ENCODE data around the gene ARSG. TPM values are rescaled to one million over a fixed set of nuclear protein-coding genes. Genes with fewer than 3 reads are reported as not detected.
"Not testable (repeated sequence)": the region's sequence is repeated elsewhere in the genome, so short reads cannot be mapped to it uniquely, and the experiment has no call there.

Gene ARSG
- polyA plus RNA-seq, 1 donor from 2014 or later: 16.9 TPM

DNA sequence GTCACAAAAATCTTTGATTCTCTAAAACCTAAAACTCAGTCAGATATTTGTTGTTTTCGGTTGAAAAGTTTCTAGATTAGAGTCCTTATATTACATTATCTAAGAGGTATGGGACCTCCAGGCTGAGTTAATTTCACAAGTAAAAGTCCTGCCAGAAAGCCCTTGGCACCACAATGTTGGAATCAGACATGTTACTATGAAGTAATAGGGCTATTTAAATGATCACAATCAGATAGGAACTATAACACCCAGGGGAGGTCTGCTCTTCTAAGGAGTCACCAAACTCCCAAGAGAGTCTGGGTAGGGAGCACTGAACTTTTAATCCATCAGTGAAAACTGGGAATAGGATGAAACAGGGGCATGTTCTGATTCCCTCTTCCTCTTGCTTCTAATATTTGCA lies 111.8 kb downstream of the ARSG start:
- H3K36me3 ChIP-seq (ENCODE audit: insufficient read depth, low read length): no peaks in the 10 kb centered on the region
- H4K20me1 ChIP-seq (ENCODE audit: insufficient read depth): no peaks in the 10 kb centered on the region
- no peak overlapping the region for H3K4me2 ChIP-seq (ENCODE audit: low read length)
- no peak overlapping the region for H2AFZ ChIP-seq (ENCODE audit: low read depth, low read length)
- no peak overlapping the region for H3K27ac ChIP-seq (ENCODE audit: low read length)
- H3K9me2 ChIP-seq (ENCODE audit: insufficient read depth, low read length): no peaks in the 10 kb centered on the region
- H3K9me3 ChIP-seq (ENCODE audit: low read length): no peaks in the 10 kb centered on the region
- no peak overlapping the region for H3K9ac ChIP-seq (ENCODE audit: low read length)
- no peak for TF ChIP-seq TAF1 (IDR thresholded peaks at IDR 0.05; ENCODE audit: low read depth)
- TF ChIP-seq, protein P1, sequence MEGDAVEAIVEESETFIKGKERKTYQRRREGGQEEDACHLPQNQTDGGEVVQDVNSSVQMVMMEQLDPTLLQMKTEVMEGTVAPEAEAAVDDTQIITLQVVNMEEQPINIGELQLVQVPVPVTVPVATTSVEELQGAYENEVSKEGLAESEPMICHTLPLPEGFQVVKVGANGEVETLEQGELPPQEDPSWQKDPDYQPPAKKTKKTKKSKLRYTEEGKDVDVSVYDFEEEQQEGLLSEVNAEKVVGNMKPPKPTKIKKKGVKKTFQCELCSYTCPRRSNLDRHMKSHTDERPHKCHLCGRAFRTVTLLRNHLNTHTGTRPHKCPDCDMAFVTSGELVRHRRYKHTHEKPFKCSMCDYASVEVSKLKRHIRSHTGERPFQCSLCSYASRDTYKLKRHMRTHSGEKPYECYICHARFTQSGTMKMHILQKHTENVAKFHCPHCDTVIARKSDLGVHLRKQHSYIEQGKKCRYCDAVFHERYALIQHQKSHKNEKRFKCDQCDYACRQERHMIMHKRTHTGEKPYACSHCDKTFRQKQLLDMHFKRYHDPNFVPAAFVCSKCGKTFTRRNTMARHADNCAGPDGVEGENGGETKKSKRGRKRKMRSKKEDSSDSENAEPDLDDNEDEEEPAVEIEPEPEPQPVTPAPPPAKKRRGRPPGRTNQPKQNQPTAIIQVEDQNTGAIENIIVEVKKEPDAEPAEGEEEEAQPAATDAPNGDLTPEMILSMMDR (IDR thresholded peaks at IDR 0.05; ENCODE audit: poor library complexity, severe bottlenecking): no peak
- TF ChIP-seq, protein P2, sequence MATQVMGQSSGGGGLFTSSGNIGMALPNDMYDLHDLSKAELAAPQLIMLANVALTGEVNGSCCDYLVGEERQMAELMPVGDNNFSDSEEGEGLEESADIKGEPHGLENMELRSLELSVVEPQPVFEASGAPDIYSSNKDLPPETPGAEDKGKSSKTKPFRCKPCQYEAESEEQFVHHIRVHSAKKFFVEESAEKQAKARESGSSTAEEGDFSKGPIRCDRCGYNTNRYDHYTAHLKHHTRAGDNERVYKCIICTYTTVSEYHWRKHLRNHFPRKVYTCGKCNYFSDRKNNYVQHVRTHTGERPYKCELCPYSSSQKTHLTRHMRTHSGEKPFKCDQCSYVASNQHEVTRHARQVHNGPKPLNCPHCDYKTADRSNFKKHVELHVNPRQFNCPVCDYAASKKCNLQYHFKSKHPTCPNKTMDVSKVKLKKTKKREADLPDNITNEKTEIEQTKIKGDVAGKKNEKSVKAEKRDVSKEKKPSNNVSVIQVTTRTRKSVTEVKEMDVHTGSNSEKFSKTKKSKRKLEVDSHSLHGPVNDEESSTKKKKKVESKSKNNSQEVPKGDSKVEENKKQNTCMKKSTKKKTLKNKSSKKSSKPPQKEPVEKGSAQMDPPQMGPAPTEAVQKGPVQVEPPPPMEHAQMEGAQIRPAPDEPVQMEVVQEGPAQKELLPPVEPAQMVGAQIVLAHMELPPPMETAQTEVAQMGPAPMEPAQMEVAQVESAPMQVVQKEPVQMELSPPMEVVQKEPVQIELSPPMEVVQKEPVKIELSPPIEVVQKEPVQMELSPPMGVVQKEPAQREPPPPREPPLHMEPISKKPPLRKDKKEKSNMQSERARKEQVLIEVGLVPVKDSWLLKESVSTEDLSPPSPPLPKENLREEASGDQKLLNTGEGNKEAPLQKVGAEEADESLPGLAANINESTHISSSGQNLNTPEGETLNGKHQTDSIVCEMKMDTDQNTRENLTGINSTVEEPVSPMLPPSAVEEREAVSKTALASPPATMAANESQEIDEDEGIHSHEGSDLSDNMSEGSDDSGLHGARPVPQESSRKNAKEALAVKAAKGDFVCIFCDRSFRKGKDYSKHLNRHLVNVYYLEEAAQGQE (IDR thresholded peaks at IDR 0.05; ENCODE audit: borderline replicate concordance): no peak
- no peak for TF ChIP-seq SMC3 (conservative IDR thresholded peaks at IDR 0.05; ENCODE audit: poor library complexity)
- TF ChIP-seq POLR2AphosphoS5 (IDR thresholded peaks at IDR 0.05): no peak
- no peak for TF ChIP-seq RAD21 (conservative IDR thresholded peaks at IDR 0.05)
- no peak for TF ChIP-seq EP300 (conservative IDR thresholded peaks at IDR 0.05; ENCODE audit: poor library complexity, severe bottlenecking)
- TF ChIP-seq MXI1 (conservative IDR thresholded peaks at IDR 0.05; ENCODE audit: poor library complexity, severe bottlenecking): no peak
- TF ChIP-seq EZH2 (IDR thresholded peaks at IDR 0.05; ENCODE audit: borderline replicate concordance, insufficient read depth, low read length, poor library complexity, severe bottlenecking): no peak
- H3F3A ChIP-seq (ENCODE audit: insufficient read depth, low read length, poor library complexity, severe bottlenecking): no peaks in the 10 kb centered on the region
- H3K27me3 ChIP-seq (ENCODE audit: insufficient read depth, low read depth, low read length): no peaks in the 10 kb centered on the region
- H3K79me2 ChIP-seq (replicated peaks; ENCODE audit: insufficient read depth, low read length): no peaks in the 10 kb centered on the region
- H3K4me3 ChIP-seq (ENCODE audit: low read length): no peak overlapping the region

DNA sequence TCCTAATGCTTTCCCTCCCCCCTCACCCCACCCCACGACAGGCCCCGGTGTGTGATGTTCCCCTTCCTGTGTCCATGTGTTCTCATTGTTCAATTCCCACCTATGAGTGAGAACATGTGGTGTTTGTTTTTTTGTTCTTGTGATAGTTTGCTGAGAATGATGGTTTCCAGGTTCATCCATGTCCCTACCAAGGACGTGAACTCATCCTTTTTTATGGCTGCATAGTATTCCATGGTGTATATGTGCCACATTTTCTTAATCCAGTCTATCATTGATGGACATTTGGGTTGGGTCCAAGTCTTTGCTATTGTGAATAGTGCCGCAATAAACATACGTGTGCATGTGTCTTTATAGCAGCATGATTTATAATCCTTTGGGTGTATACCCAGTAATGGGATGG lies 112.5 kb downstream of the ARSG start:
- H3K36me3 ChIP-seq (ENCODE audit: insufficient read depth, low read length); H4K20me1 ChIP-seq (ENCODE audit: insufficient read depth); H3K9me3 ChIP-seq (ENCODE audit: low read length); H3F3A ChIP-seq (ENCODE audit: insufficient read depth, low read length, poor library complexity, severe bottlenecking); H3K9me2 ChIP-seq (ENCODE audit: insufficient read depth, low read length); H3K79me2 ChIP-seq (replicated peaks; ENCODE audit: insufficient read depth, low read length); H3K9ac ChIP-seq (ENCODE audit: low read length); H2AFZ ChIP-seq (ENCODE audit: low read depth, low read length); H3K4me2 ChIP-seq (ENCODE audit: low read length); H3K4me3 ChIP-seq (ENCODE audit: low read length); H3K27me3 ChIP-seq (ENCODE audit: insufficient read depth, low read depth, low read length); H3K27ac ChIP-seq (ENCODE audit: low read length): not testable (repeated sequence)

DNA sequence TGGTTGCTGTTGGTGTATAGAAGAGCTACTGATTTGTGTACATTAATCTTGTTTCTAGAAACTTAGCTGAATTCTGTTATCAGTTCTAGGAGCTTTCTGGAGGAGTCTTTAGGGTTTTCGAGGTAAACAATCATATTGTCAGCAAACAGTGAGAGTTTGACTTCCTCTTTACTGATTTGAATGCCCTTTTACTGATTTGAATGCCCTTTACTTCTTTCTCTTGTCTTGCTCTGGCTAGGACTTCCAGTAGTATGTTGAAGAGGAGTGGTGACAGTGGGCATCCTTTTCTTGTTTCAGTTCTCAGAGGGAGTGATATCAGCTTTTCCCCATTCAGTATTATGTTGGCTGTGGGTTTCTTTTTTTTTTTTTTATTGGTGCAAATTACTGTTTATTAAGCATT lies 116.4 kb downstream of the ARSG start:
- H3K9me3 ChIP-seq (ENCODE audit: low read length): not testable (repeated sequence)

DNA sequence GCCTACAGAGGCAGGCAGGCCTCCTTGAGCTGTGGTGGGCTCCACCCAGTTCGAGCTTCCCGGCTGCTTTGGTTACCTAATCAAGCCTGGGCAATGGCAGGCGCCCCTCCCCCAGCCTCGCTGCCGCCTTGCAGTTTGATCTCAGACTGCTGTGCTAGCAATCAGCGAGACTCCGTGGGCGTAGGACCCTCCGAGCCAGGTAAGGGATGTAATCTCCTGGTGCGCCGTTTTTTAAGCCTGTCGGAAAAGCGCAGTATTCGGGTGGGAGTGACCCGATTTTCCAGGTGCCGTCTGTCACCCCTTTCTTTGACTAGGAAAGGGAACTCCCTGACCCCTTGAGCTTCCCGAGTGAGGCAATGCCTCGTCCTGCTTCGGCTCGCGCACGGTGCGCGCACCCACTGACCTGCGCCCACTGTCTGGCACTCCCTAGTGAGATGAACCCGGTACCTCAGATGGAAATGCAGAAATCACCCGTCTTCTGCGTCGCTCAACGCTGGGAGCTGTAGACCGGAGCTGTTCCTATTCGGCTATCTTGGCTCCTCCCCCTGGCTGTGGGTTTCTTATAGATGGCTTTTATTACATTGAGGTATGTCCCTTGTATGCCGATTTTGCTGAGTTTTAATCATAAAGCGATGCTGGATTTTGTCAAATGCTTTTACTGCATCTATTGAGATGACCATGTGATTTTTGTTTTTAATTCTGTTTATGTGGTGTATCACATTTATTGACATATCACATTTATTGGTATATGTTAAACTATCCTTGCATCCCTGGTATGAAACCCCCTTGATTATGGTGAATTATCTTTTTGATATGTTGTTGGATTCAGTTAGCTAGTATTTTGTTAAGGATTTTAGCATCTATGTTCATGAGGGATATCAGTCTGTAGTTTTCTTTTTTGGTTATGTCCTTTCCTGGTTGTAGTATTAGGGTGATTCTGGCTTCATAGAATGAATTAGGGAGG lies 122.6 kb downstream of the ARSG start:
- peak overlapping the region; percentile 35 for H3K4me3 ChIP-seq (ENCODE audit: low read length)
- H3K36me3 ChIP-seq (ENCODE audit: insufficient read depth, low read length); H3F3A ChIP-seq (ENCODE audit: insufficient read depth, low read length, poor library complexity, severe bottlenecking); H3K9me3 ChIP-seq (ENCODE audit: low read length); H3K27me3 ChIP-seq (ENCODE audit: insufficient read depth, low read depth, low read length); H2AFZ ChIP-seq (ENCODE audit: low read depth, low read length); H4K20me1 ChIP-seq (ENCODE audit: insufficient read depth); H3K4me2 ChIP-seq (ENCODE audit: low read length); H3K79me2 ChIP-seq (replicated peaks; ENCODE audit: insufficient read depth, low read length); H3K9me2 ChIP-seq (ENCODE audit: insufficient read depth, low read length); H3K27ac ChIP-seq (ENCODE audit: low read length); H3K9ac ChIP-seq (ENCODE audit: low read length): not testable (repeated sequence)

More for the DNA sequence above, 116.4 kb downstream of the ARSG start:
- not testable (repeated sequence) for H3K79me2 ChIP-seq (replicated peaks; ENCODE audit: insufficient read depth, low read length); H3K36me3 ChIP-seq (ENCODE audit: insufficient read depth, low read length); H3K27ac ChIP-seq (ENCODE audit: low read length); H3K4me2 ChIP-seq (ENCODE audit: low read length); H3K9ac ChIP-seq (ENCODE audit: low read length); H4K20me1 ChIP-seq (ENCODE audit: insufficient read depth); H3K4me3 ChIP-seq (ENCODE audit: low read length); H3K27me3 ChIP-seq (ENCODE audit: insufficient read depth, low read depth, low read length); H3F3A ChIP-seq (ENCODE audit: insufficient read depth, low read length, poor library complexity, severe bottlenecking); H2AFZ ChIP-seq (ENCODE audit: low read depth, low read length); H3K9me2 ChIP-seq (ENCODE audit: insufficient read depth, low read length)

DNA sequence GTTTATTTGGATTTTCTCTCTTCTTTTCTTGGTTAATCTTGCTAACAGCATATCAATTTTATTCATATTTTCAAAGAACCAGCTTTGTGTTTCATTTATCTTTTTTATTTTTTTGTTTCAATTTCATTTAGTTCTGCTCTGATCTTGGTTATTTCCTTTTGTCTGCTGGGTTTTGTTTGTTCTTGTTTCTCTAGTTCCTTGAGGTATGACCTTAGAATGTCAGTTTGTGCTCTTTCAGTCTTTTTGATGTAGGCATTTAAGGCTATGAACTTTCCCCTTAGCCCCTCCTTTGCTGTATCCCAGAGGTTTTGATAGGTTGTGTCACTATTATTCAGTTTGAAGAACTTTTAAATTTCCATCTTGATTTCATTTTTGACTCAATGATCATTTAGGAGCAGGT lies 123.6 kb downstream of the ARSG start:
- not testable (repeated sequence) for H3F3A ChIP-seq (ENCODE audit: insufficient read depth, low read length, poor library complexity, severe bottlenecking); H3K27me3 ChIP-seq (ENCODE audit: insufficient read depth, low read depth, low read length); H3K4me3 ChIP-seq (ENCODE audit: low read length); H3K79me2 ChIP-seq (replicated peaks; ENCODE audit: insufficient read depth, low read length); H3K9me2 ChIP-seq (ENCODE audit: insufficient read depth, low read length); H3K36me3 ChIP-seq (ENCODE audit: insufficient read depth, low read length); H3K9me3 ChIP-seq (ENCODE audit: low read length); H3K4me2 ChIP-seq (ENCODE audit: low read length); H3K27ac ChIP-seq (ENCODE audit: low read length); H4K20me1 ChIP-seq (ENCODE audit: insufficient read depth); H3K9ac ChIP-seq (ENCODE audit: low read length); H2AFZ ChIP-seq (ENCODE audit: low read depth, low read length)
